Fibroblast of lung (primary cell): ENCODE results near the gene HGFAC. TPM values are rescaled to one million over a fixed set of nuclear protein-coding genes. Genes with fewer than 3 reads are reported as not detected.

ENCODE experiments used
- DNase-seq, 2 donors: peaks; one replicate each; pipeline versions ENCODE4 v3.0.0 to v3.0.0-alpha.2; 2010; ENCODE audit warnings: low read depth in 2 of 2
- H2AFZ ChIP-seq: 2 replicates; pipeline ENCODE4 v1.5.1; 2012; ENCODE audit warnings: low read length, control low read depth, inconsistent platforms
- H3K27ac ChIP-seq: 2 replicates; pipeline ENCODE4 v1.5.1; 2011; ENCODE audit warnings: low read length, control low read depth; ENCODE audit not compliant: insufficient read depth
- H3K27me3 ChIP-seq: 2 replicates; pipeline ENCODE4 v1.5.1; 2011; ENCODE audit warnings: mild to moderate bottlenecking, low read length; ENCODE audit not compliant: control insufficient read depth, insufficient read depth
- H3K36me3 ChIP-seq: 2 replicates; pipeline ENCODE4 v1.5.1; 2011; ENCODE audit warnings: low read length; ENCODE audit not compliant: control insufficient read depth, insufficient read depth
- H3K4me1 ChIP-seq: 2 replicates; pipeline ENCODE4 v1.5.1; 2011; ENCODE audit warnings: low read length; ENCODE audit not compliant: control insufficient read depth, insufficient read depth; ENCODE audit errors: extremely low read depth
- H3K4me2 ChIP-seq: 2 replicates; pipeline ENCODE4 v1.5.1; 2011; ENCODE audit warnings: low read length, control low read depth; ENCODE audit not compliant: insufficient read depth; ENCODE audit errors: extremely low read depth
- H3K4me3 ChIP-seq, 4 experiments: fragments of 200-600 bp in 1 of 4; sonication (generic) in 1 of 4; replicated peaks in 1 of 4; 2 replicates each; pipeline ENCODE4 v1.5.1; 2011 to 2016; ENCODE audit warnings: low read length in 4 of 4, low read depth in 3 of 4, mild to moderate bottlenecking in 3 of 4, control low read depth in 2 of 4, inconsistent platforms in 1 of 4, mixed read lengths in 1 of 4; ENCODE audit not compliant: insufficient read depth in 1 of 4; ENCODE audit errors: control extremely low read depth in 1 of 4
- H3K79me2 ChIP-seq: 2 replicates; pipeline ENCODE4 v1.5.1; 2012; ENCODE audit warnings: mild to moderate bottlenecking, low read length, inconsistent platforms; ENCODE audit not compliant: control insufficient read depth, insufficient read depth
- H3K9ac ChIP-seq: 2 replicates; pipeline ENCODE4 v1.5.1; 2011; ENCODE audit warnings: mild to moderate bottlenecking, low read length, control low read depth; ENCODE audit not compliant: insufficient read depth
- H3K9me3 ChIP-seq: 2 replicates; pipeline ENCODE4 v1.5.1; 2012; ENCODE audit warnings: low read depth, low read length; ENCODE audit not compliant: control insufficient read depth, insufficient read depth
- H4K20me1 ChIP-seq: 2 replicates; pipeline ENCODE4 v1.5.1; 2011; ENCODE audit warnings: low read length; ENCODE audit not compliant: control insufficient read depth, insufficient read depth; ENCODE audit errors: extremely low read depth
- CTCF ChIP-seq, 2 donors: IDR thresholded peaks in 1 of 2; conservative IDR thresholded peaks in 1 of 2; 1 replicate in 1 of 2; 2 replicates in 1 of 2; pipeline ENCODE4 v1.5.1; 2011 to 2012; ENCODE audit warnings: low read length in 2 of 2, control low read depth in 1 of 2, inconsistent platforms in 1 of 2, low read depth in 1 of 2, mild to moderate bottlenecking in 1 of 2
- EZH2 ChIP-seq: IDR thresholded peaks from 2 replicates; pipeline ENCODE4 v1.5.1; 2012; ENCODE audit warnings: low read length, control low read depth, mild to moderate bottlenecking; ENCODE audit errors: missing control alignments
- polyA plus RNA-seq, 2 donors: library from polyadenylated mRNA; depleted of rRNA in 1 of 2; stranded (reverse) in 1 of 2; unstranded in 1 of 2; fragments of >200 nt; gene quantifications; 2 replicates each; pipeline ENCODE4 v1.2.1, GENCODE V29; 2011 to 2012; ENCODE audit warnings: missing spikeins in 1 of 2
- total RNA-seq: library from RNA; depleted of rRNA; stranded (reverse); fragments of >200 nt; gene quantifications from 2 replicates; pipeline ENCODE4 v1.2.1, GENCODE V29; 2014

Gene HGFAC
- total and polyA plus RNA-seq, 2 donors (not counting 1 experiment from before 2014, with no cell fraction given): 0.33 TPM; not detected in 1

DNA sequence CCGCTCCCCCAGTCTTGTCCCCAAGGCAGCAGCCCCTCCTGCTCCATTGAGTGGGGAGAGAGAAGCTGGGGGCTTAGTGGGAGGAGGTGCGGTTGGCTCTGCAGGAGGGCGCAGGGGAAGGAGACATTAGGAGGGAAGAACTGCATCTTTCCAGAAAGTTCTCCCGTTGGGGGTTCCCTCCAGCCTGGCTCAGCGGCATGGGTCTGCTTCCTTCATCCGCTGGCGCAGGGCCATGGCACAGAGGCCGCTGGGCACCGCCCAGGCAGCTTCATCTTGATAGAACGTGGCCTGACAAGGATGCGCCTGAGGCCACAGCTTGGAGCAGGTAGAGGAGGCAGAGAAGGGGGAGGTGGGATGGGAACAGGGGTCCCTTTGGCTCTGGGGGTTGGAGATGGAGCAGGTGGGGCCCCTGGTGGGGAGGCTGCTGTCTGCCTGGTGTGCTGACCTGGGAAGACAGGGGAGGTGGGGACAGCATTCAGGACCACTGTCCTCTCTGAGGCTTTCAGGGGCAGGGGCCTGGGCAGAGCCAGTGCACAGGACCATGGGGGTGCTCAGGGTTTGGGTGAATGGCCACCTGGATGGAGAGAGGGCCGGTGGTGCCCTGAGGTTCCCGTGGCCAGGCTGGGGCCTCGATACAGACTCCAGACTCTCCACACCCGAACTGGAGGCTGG lies 33.4 kb downstream of the HGFAC start:
- Histone ChIP-seq H3K4me3 (no peak overlapping the region), H3K4me1 (no peaks in the 10 kb centered on the region), H3K9me3 (no peaks in the 10 kb centered on the region), H3K27ac (no peak overlapping the region), H3K27me3 (no peaks in the 10 kb centered on the region), H3K9ac (no peak overlapping the region), H3K4me2 (no peak overlapping the region), H2AFZ (no peak overlapping the region), H4K20me1 (no peaks in the 10 kb centered on the region), H3K79me2 (no peaks in the 10 kb centered on the region), H3K36me3 (no peaks in the 10 kb centered on the region)
- no peak for TF ChIP-seq CTCF (conservative IDR thresholded peaks at IDR 0.05 in 1 of 2, IDR thresholded peaks at IDR 0.05 in 1 of 2; ENCODE audit: low read depth in 1 of 2, low read length in 2 of 2)
- no peak for TF ChIP-seq EZH2
- no peak for DNase-seq

- no peak overlapping the region for H3K4me3 ChIP-seq
- H3K36me3 ChIP-seq: no peaks in the 10 kb centered on the region
- TF ChIP-seq EZH2 (no peak), CTCF (conservative IDR thresholded peaks at IDR 0.05 in 1 of 2, IDR thresholded peaks at IDR 0.05 in 1 of 2; ENCODE audit: low read depth in 1 of 2, low read length in 2 of 2) (no peak)
- no peaks in the 10 kb centered on the region for H4K20me1 ChIP-seq
- H3K9me3 ChIP-seq: no peaks in the 10 kb centered on the region
- H3K27me3 ChIP-seq: no peaks in the 10 kb centered on the region
- H3K27ac ChIP-seq: no peak overlapping the region
- H3K4me1 ChIP-seq: no peaks in the 10 kb centered on the region
- DNase-seq: no peak
- no peak overlapping the region for H2AFZ ChIP-seq
- no peaks in the 10 kb centered on the region for H3K79me2 ChIP-seq
- H3K9ac ChIP-seq: no peak overlapping the region
- H3K4me2 ChIP-seq: no peak overlapping the region
These were observed 34.0 kb downstream of the HGFAC start for GRCh38 chr4:3475713-3476260.

GRCh38 chr4:3476341-3476747 lies 34.6 kb downstream of the HGFAC start:
- no peak overlapping the region for H3K9ac ChIP-seq
- H3K36me3 ChIP-seq: no peaks in the 10 kb centered on the region
- H2AFZ ChIP-seq: no peak overlapping the region
- H3K4me2 ChIP-seq: no peak overlapping the region
- H3K4me1 ChIP-seq: no peaks in the 10 kb centered on the region
- H3K27ac ChIP-seq: no peak overlapping the region
- no peaks in the 10 kb centered on the region for H3K27me3 ChIP-seq
- TF ChIP-seq EZH2 (no peak), CTCF (conservative IDR thresholded peaks at IDR 0.05 in 1 of 2, IDR thresholded peaks at IDR 0.05 in 1 of 2; ENCODE audit: low read depth in 1 of 2, low read length in 2 of 2) (no peak)
- H4K20me1 ChIP-seq: no peaks in the 10 kb centered on the region
- no peak for DNase-seq
- H3K9me3 ChIP-seq: no peaks in the 10 kb centered on the region
- no peak overlapping the region for H3K4me3 ChIP-seq
- no peaks in the 10 kb centered on the region for H3K79me2 ChIP-seq
